Hepatocyte (in vitro differentiated cells): ENCODE data around the gene TFF2.

Experiments used
- CTCF ChIP-seq: fragments of 200-600 bp; sonication (generic); IDR thresholded peaks from 2 replicates; pipeline ENCODE4 v1.5.1; 2016; ENCODE audit warnings: antibody characterized with exemption, mild to moderate bottlenecking; ENCODE audit not compliant: poor library complexity
- EZH2 ChIP-seq: fragments of 200-600 bp; sonication (generic); IDR thresholded peaks from 2 replicates; pipeline ENCODE4 v1.6.1; 2016; ENCODE audit warnings: antibody characterized with exemption, mild to moderate bottlenecking, borderline replicate concordance
- EZH2phosphoT487 ChIP-seq: fragments of 200-600 bp; sonication (generic); IDR thresholded peaks from one replicate; pipeline ENCODE4 v1.6.1; 2018; ENCODE audit warnings: antibody characterized with exemption, mild to moderate bottlenecking, low read depth, moderate library complexity; ENCODE audit not compliant: unreplicated experiment, severe bottlenecking

GRCh38 chr21:42365770-42366169 lies 15.0 kb upstream of the TFF2 start:
- TF ChIP-seq CTCF (no peak), EZH2 (no peak), EZH2phosphoT487 (no peak)
